Neural cell (in vitro differentiated cells): Measurements from ENCODE around the gene SCARB1. TPM values are rescaled to one million over a fixed set of nuclear protein-coding genes. Genes with fewer than 3 reads are reported as not detected.

ENCODE experiments used
- H2AFZ ChIP-seq: fragments of 200-600, 300-800 bp; sonication (generic), shearing (Covaris generic); 2 replicates; pipeline ENCODE4 v1.6.0; 2014; ENCODE audit warnings: low read depth, mild to moderate bottlenecking, antibody characterized with exemption, low read length, moderate library complexity
- H3F3A ChIP-seq: fragments of 200-600 bp; shearing (Covaris generic); 2 replicates; pipeline ENCODE4 v1.6.1; 2016; ENCODE audit warnings: mild to moderate bottlenecking, moderate library complexity, mixed read lengths, antibody characterized with exemption, low read length; ENCODE audit not compliant: insufficient read depth, poor library complexity, severe bottlenecking
- H3K27ac ChIP-seq: fragments of 200-600, 300-800 bp; sonication (generic), shearing (Covaris generic); 2 replicates; pipeline ENCODE4 v1.5.1; 2014; ENCODE audit warnings: mild to moderate bottlenecking, low read length, moderate library complexity
- H3K27me3 ChIP-seq: fragments of 300-800, 200-600 bp; sonication (generic), shearing (Covaris generic); 2 replicates; pipeline ENCODE4 v1.6.0; 2014; ENCODE audit warnings: mild to moderate bottlenecking, low read depth, low read length, moderate library complexity; ENCODE audit not compliant: insufficient read depth
- H3K36me3 ChIP-seq: fragments of 300-800, 200-600 bp; sonication (generic), shearing (Covaris generic); 2 replicates; pipeline ENCODE4 v1.5.1; 2014; ENCODE audit warnings: mild to moderate bottlenecking, antibody characterized with exemption, low read length, moderate library complexity; ENCODE audit not compliant: insufficient read depth
- H3K4me2 ChIP-seq: fragments of 300-800, 200-600 bp; sonication (generic), shearing (Covaris generic); 2 replicates; pipeline ENCODE4 v1.6.0; 2014; ENCODE audit warnings: mild to moderate bottlenecking, low read length
- H3K4me3 ChIP-seq: fragments of 300-800, 200-600 bp; sonication (generic), shearing (Covaris generic); 2 replicates; pipeline ENCODE4 v1.5.1; 2014; ENCODE audit warnings: mild to moderate bottlenecking, low read length, moderate library complexity
- H3K79me2 ChIP-seq: fragments of 200-600 bp; shearing (Covaris generic); replicated peaks from 2 replicates; pipeline ENCODE4 v1.6.0; 2014; ENCODE audit warnings: mild to moderate bottlenecking, low read length, moderate library complexity; ENCODE audit not compliant: insufficient read depth
- H3K9ac ChIP-seq: fragments of 300-800, 200-600 bp; sonication (generic), shearing (Covaris generic); 2 replicates; pipeline ENCODE4 v1.6.1; 2016; ENCODE audit warnings: mild to moderate bottlenecking, low read length, mixed read lengths
- H3K9me2 ChIP-seq: fragments of 200-600 bp; shearing (Covaris generic); 2 replicates; pipeline ENCODE4 v1.6.1; 2016; ENCODE audit warnings: mild to moderate bottlenecking, low read length, mixed read lengths; ENCODE audit not compliant: insufficient read depth
- H3K9me3 ChIP-seq: fragments of 200-600, 300-800 bp; sonication (generic), shearing (Covaris generic); 2 replicates; pipeline ENCODE4 v1.6.1; 2016; ENCODE audit warnings: mild to moderate bottlenecking, mixed run types, low read length, moderate library complexity, mixed read lengths
- H4K20me1 ChIP-seq: fragments of 200-600 bp; shearing (Covaris generic); 2 replicates; pipeline ENCODE4 v1.6.1; 2016; ENCODE audit warnings: mild to moderate bottlenecking, mixed run types; ENCODE audit not compliant: insufficient read depth
- EP300 ChIP-seq: fragments of 450-650 bp; conservative IDR thresholded peaks from 2 replicates; pipeline ENCODE4 v1.6.1; 2014; ENCODE audit warnings: antibody characterized with exemption, mild to moderate bottlenecking, moderate library complexity; ENCODE audit not compliant: poor library complexity, severe bottlenecking
- EZH2 ChIP-seq: fragments of 200-600, 300-800 bp; shearing (Covaris generic), sonication (generic); IDR thresholded peaks from 2 replicates; pipeline ENCODE4 v1.6.1; 2014; ENCODE audit warnings: antibody characterized with exemption, low read length, borderline replicate concordance, mild to moderate bottlenecking; ENCODE audit not compliant: insufficient read depth, poor library complexity, severe bottlenecking
- MXI1 ChIP-seq: fragments of 450-650 bp; conservative IDR thresholded peaks from 2 replicates; pipeline ENCODE4 v1.6.1; 2014; ENCODE audit warnings: antibody characterized with exemption, mild to moderate bottlenecking; ENCODE audit not compliant: poor library complexity, severe bottlenecking
- POLR2AphosphoS5 ChIP-seq: IDR thresholded peaks from 2 replicates; pipeline ENCODE4 v1.6.1; 2012
- RAD21 ChIP-seq: fragments of 450-650 bp; conservative IDR thresholded peaks from 2 replicates; pipeline ENCODE4 v1.6.1; 2014; ENCODE audit warnings: antibody characterized with exemption, mild to moderate bottlenecking, moderate library complexity
- SMC3 ChIP-seq: fragments of 450-650 bp; conservative IDR thresholded peaks from 2 replicates; pipeline ENCODE4 v1.6.1; 2014; ENCODE audit warnings: antibody characterized with exemption, mild to moderate bottlenecking, moderate library complexity; ENCODE audit not compliant: poor library complexity
- TAF1 ChIP-seq: IDR thresholded peaks from 2 replicates; pipeline ENCODE4 v1.6.1; 2012; ENCODE audit warnings: low read depth
- polyA plus RNA-seq: library from polyadenylated mRNA; depleted of rRNA; stranded (reverse); fragments of >200 nt; gene quantifications from 2 replicates; pipeline ENCODE4 v1.2.3, GENCODE V29; 2014
- TF ChIP-seq, protein P1 (sequence below): fragments of 450-650 bp; IDR thresholded peaks from 2 replicates; pipeline ENCODE4 v1.5.1; 2014; ENCODE audit warnings: antibody characterized with exemption, mild to moderate bottlenecking, moderate library complexity; ENCODE audit not compliant: poor library complexity, severe bottlenecking
- TF ChIP-seq, protein P2 (sequence below): IDR thresholded peaks from 2 replicates; pipeline ENCODE4 v1.6.1; 2012; ENCODE audit warnings: borderline replicate concordance

SCARB1 gene
- polyA plus RNA-seq, 1 donor from 2014 or later: 5.8 TPM

DNA sequence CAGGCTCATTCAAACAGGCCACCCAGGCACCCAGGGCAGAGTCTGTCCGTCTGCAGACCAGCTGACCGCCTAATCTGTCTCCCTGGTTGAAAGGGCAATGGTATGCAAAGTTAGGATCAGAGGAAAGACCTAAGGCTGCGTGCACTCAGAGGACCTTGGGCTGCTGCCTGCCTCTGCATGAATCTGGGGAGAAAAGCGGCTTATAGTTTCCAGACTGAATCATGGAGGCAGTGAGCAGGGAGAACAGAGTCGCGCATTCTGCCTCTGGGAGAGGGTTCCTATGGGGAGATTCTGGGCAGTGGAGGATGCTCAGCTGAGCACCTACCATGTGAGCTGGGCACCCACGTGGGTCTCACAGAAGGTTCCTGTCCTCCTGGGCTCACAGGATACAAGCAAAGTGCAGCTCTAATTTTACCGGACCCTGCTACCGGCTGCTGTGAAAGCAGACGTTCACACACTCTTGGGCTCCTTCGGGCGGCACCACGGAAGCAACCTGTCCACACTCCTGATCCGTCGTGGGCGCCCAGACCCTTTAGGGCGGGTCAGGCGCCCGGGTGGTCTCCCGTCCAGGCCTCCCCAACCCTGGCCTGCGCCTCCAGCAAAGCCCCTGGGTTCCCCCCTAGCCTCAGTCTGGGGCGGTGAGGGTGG, 772 bp downstream of the SCARB1 start:
- Histone ChIP-seq H3F3A (no peaks in the 10 kb centered on the region), H3K27ac (no peak overlapping the region), H3K79me2 (no peaks in the 10 kb centered on the region), H3K4me3 (peak overlapping the region; percentile 86), H3K9ac (peak overlapping the region; percentile 72), H4K20me1 (no peaks in the 10 kb centered on the region), H3K4me2 (peak overlapping the region; percentile 62), H3K9me3 (no peaks in the 10 kb centered on the region), H3K27me3 (peaks cover 7% of the 10 kb centered on the region), H3K9me2 (no peaks in the 10 kb centered on the region), H3K36me3 (no peaks in the 10 kb centered on the region), H2AFZ (no peak overlapping the region)
- TF ChIP-seq MXI1 (no peak), EZH2 (no peak), TAF1 (no peak), SMC3 (no peak), EP300 (no peak), RAD21 (no peak)
- TF ChIP-seq, protein P1, sequence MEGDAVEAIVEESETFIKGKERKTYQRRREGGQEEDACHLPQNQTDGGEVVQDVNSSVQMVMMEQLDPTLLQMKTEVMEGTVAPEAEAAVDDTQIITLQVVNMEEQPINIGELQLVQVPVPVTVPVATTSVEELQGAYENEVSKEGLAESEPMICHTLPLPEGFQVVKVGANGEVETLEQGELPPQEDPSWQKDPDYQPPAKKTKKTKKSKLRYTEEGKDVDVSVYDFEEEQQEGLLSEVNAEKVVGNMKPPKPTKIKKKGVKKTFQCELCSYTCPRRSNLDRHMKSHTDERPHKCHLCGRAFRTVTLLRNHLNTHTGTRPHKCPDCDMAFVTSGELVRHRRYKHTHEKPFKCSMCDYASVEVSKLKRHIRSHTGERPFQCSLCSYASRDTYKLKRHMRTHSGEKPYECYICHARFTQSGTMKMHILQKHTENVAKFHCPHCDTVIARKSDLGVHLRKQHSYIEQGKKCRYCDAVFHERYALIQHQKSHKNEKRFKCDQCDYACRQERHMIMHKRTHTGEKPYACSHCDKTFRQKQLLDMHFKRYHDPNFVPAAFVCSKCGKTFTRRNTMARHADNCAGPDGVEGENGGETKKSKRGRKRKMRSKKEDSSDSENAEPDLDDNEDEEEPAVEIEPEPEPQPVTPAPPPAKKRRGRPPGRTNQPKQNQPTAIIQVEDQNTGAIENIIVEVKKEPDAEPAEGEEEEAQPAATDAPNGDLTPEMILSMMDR: no peak
- TF ChIP-seq, protein P2, sequence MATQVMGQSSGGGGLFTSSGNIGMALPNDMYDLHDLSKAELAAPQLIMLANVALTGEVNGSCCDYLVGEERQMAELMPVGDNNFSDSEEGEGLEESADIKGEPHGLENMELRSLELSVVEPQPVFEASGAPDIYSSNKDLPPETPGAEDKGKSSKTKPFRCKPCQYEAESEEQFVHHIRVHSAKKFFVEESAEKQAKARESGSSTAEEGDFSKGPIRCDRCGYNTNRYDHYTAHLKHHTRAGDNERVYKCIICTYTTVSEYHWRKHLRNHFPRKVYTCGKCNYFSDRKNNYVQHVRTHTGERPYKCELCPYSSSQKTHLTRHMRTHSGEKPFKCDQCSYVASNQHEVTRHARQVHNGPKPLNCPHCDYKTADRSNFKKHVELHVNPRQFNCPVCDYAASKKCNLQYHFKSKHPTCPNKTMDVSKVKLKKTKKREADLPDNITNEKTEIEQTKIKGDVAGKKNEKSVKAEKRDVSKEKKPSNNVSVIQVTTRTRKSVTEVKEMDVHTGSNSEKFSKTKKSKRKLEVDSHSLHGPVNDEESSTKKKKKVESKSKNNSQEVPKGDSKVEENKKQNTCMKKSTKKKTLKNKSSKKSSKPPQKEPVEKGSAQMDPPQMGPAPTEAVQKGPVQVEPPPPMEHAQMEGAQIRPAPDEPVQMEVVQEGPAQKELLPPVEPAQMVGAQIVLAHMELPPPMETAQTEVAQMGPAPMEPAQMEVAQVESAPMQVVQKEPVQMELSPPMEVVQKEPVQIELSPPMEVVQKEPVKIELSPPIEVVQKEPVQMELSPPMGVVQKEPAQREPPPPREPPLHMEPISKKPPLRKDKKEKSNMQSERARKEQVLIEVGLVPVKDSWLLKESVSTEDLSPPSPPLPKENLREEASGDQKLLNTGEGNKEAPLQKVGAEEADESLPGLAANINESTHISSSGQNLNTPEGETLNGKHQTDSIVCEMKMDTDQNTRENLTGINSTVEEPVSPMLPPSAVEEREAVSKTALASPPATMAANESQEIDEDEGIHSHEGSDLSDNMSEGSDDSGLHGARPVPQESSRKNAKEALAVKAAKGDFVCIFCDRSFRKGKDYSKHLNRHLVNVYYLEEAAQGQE: no peak

DNA sequence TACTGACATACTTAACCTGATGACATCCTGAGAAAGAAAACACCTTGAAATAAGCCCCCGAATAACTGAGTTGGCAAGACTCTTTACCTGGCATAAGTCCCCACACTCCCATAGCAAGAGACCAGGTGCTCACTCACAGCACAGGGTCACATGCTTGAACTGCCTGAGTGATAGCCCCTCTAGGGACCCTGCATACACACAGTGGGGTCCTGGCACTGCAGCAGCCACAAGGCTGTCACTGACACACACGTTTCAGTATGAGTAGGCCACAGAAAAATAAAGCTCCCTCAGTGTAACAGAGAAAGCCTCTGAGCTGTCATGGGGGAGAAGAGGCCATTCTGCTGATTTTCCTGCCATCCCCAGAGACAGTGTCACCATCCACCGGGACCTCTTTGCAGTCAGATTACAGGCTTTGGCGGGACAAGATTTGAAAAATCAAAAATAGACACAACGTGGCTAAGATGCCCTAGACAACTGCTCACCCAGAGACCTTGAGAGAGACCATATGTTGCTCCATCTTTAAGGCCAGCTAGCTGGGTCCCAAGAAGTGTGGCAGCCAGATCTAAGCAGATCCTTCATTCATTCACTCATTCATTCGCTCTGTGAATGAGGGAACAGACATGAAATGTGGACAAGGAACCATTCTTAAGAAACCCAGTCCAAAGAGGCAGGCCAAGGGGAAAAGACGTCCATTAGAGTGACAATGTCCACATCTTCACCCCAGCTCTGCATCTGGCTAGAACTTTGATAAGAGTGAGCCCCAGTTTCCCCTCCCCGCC, 1.6 kb downstream of the SCARB1 start:
- Histone ChIP-seq H3K9ac (no peak overlapping the region), H3K36me3 (no peaks in the 10 kb centered on the region), H3K27me3 (peaks cover 7% of the 10 kb centered on the region), H3K4me3 (peak overlapping the region; percentile 86), H3K27ac (no peak overlapping the region), H3F3A (no peaks in the 10 kb centered on the region), H3K79me2 (no peaks in the 10 kb centered on the region), H3K4me2 (no peak overlapping the region), H4K20me1 (no peaks in the 10 kb centered on the region), H3K9me2 (no peaks in the 10 kb centered on the region), H3K9me3 (no peaks in the 10 kb centered on the region), H2AFZ (no peak overlapping the region)
- TF ChIP-seq SMC3 (no peak), MXI1 (no peak), EZH2 (no peak), RAD21 (no peak), EP300 (no peak), TAF1 (no peak), POLR2AphosphoS5 (no peak)
- TF ChIP-seq, protein P1: no peak
- TF ChIP-seq, protein P2: no peak
